Measurements from ENCODE around the gene CDC42BPB. TPM values are rescaled to one million over a fixed set of nuclear protein-coding genes. Genes with fewer than 3 reads are reported as not detected.

The CDC42BPB gene
- total and polyA plus RNA-seq, 12 donors = 29.6 to 83.6 (median 69.3) TPM

DNA sequence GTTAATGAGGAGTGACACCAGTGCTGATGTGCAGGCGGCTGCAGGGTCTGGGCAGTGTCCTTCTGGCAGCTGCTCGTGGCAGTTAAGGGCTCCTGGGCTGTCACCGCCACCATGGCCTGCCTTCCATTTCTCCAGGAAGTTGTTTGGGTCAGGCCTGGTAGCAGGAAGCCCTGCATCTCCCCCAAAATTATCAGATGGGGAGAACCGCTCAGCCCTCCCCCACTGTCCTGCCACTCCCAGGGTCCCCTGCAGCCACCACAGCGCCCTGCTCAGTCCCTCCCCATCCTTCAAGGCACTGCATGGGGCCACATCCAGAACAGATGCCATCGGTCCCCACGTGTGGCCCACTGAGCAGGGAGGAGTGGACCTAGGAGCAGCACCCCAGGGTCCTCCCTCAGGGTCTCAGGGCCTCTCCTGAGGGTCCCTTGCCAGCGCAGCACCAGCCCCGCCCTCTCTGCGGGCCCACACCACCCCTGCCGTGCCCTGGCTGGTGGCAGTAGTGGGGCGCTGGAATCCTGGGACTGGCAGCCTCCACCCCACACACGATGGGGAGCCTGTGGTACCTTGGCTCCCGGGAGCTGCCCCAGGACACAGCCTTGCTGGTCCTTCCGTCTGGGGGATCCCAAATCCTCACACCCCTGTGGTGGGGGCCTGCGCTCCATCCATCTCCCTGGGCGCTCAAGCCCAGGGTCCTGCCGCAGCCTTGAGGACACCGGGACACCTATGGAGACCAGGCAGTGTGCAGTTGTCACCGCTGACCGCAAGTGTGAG is 145.2 kb downstream of the CDC42BPB start:
- DNase-seq (no peak), ATAC-seq (no peak)
- Histone ChIP-seq H3K27me3 (no peaks in the 10 kb centered on the region), H3K9me3 (no peaks in the 10 kb centered on the region), H3K36me3 (peaks cover 0 to 20% (median 0%) of the 10 kb centered on the region in 9 donors), H3K27ac (no peak overlapping the region), H3K4me1 (no peaks in the 10 kb centered on the region), H3K4me3 (no peak overlapping the region)
- intact Hi-C loops (cut with DNase I) = loop anchor here in 5 of 10 donors (5.0 to 10.0 kb wide), 3 partner anchors 137 to 217 kb away; partner anchors contain the start of gene TRAF3 (in 4 of the 5)
- TF ChIP-seq, protein P1, sequence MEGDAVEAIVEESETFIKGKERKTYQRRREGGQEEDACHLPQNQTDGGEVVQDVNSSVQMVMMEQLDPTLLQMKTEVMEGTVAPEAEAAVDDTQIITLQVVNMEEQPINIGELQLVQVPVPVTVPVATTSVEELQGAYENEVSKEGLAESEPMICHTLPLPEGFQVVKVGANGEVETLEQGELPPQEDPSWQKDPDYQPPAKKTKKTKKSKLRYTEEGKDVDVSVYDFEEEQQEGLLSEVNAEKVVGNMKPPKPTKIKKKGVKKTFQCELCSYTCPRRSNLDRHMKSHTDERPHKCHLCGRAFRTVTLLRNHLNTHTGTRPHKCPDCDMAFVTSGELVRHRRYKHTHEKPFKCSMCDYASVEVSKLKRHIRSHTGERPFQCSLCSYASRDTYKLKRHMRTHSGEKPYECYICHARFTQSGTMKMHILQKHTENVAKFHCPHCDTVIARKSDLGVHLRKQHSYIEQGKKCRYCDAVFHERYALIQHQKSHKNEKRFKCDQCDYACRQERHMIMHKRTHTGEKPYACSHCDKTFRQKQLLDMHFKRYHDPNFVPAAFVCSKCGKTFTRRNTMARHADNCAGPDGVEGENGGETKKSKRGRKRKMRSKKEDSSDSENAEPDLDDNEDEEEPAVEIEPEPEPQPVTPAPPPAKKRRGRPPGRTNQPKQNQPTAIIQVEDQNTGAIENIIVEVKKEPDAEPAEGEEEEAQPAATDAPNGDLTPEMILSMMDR (IDR thresholded peaks at IDR 0.05) = no peak
- WGBS, 2 donors = 91% methylated on average over 21 of the region's 21 CpGs

DNA sequence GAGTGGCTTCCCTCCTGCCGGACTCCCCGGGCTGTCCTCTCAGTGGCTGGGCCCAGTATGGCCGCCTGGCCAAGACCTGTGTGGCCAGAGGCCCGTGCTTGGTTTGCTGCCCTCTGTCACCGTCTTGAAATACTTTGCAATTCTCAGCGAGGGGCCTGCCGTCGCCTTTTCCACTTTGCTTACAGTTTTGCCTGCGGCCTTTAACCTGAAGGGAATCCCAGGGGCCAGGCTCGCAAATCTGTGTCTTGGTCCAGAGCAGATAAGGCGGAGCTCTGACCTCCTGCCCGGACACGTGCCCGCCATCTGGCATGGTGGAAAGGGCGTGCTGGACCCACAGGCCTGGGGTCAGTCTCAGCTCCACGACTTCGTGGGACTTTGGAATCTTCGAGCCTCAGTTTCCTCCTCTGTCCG is 145.8 kb downstream of the CDC42BPB start:
- Histone ChIP-seq H3K4me3 (no peak overlapping the region), H3K36me3 (peaks cover 0 to 26% (median 0%) of the 10 kb centered on the region in 9 donors), H3K9me3 (no peaks in the 10 kb centered on the region), H3K4me1 (no peaks in the 10 kb centered on the region), H3K27me3 (no peaks in the 10 kb centered on the region), H3K27ac (no peak overlapping the region)
- DNase-seq (no peak), ATAC-seq (no peak)
- TF ChIP-seq, protein P1 (IDR thresholded peaks at IDR 0.05) = no peak
- WGBS, 2 donors = 82 to 86% methylated on average over 19 of the region's 19 CpGs
- intact Hi-C loops (cut with DNase I) = loop anchor here in 5 of 10 donors (5.0 to 10.0 kb wide), 3 partner anchors 137 to 217 kb away; partner anchors contain the start of gene TRAF3 (in 4 of the 5)

DNA sequence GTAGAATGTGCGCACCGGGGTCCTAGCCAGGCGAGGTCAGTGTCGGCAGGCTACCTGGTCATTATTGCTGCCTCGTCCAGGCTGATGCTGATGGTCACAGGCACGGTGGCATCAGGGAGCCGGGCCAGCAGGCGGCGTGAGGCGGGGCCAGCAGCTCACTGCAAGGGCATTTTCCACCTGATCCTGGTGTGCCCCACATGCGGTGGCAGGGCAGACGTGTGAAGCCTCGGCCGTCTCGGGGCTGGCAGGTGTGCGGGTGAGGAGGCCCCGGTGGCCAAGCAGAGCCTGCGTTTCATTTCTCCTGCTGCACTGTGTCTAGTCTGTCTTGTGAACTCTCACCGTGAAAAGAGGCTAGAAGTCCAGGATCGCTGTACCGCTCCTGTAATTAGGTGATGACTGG is 146.9 kb downstream of the CDC42BPB start:
- H3K4me3 ChIP-seq = no peak overlapping the region
- H3K27ac ChIP-seq = no peak overlapping the region
- peaks cover 0 to 37% (median 0%) of the 10 kb centered on the region in 9 donors for H3K36me3 ChIP-seq
- H3K27me3 ChIP-seq = no peaks in the 10 kb centered on the region
- DNase-seq = no peak
- WGBS, 2 donors = 93 to 95% methylated on average over 21 of the region's 21 CpGs
- intact Hi-C loops (cut with DNase I) = loop anchor here in 5 of 10 donors (5.0 to 10.0 kb wide), 3 partner anchors 136 to 216 kb away; partner anchors contain the start of gene TRAF3 (in 4 of the 5)
- TF ChIP-seq, protein P1 (IDR thresholded peaks at IDR 0.05) = no peak
- no peaks in the 10 kb centered on the region for H3K4me1 ChIP-seq
- H3K9me3 ChIP-seq = no peaks in the 10 kb centered on the region
- ATAC-seq = no peak

DNA sequence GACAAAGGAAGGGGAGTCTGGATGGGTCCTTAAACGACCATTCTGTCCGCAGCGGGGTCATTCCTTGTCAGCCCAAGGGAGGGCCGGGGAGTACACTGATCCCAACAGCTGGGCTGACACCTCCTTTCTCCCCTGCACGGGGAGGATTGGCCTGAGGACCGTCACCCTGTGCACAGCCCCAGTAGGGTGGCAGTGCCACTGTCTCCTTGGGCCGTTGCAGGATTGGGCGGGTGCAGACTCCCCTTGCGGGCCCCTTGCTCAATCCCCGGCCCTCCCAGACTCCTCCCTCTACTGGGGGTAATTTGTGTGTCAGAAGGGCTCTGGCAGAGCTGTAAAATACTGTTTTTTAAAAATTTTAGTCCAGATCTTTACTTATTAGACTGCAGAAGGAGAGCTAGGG is 147.4 kb downstream of the CDC42BPB start:
- Histone ChIP-seq H3K27ac (no peak overlapping the region), H3K36me3 (peaks cover 0 to 42% (median 0%) of the 10 kb centered on the region in 9 donors), H3K4me3 (no peak overlapping the region), H3K4me1 (no peaks in the 10 kb centered on the region), H3K27me3 (no peaks in the 10 kb centered on the region), H3K9me3 (no peaks in the 10 kb centered on the region)
- TF ChIP-seq, protein P1 (IDR thresholded peaks at IDR 0.05) = no peak
- WGBS, 2 donors = 86 to 91% methylated on average over 10 of the region's 10 CpGs
- intact Hi-C loops (cut with DNase I) = loop anchor here in 5 of 10 donors (5.0 to 10.0 kb wide), 3 partner anchors 135 to 215 kb away; partner anchors contain the start of gene TRAF3 (in 4 of the 5)
- DNase-seq = no peak
- ATAC-seq = no peak
